Stimulated activated CD4-positive, alpha-beta T cell treated with anti-CD3 and anti-CD28 coated beads, Interleukin-4, amount 100 ng/mL, for 48 hours (primary cell): Measurements from ENCODE around the gene HPN.
A peak's percentile ranks its signal among the peaks of the same experiment; 100 is the strongest.
"Not testable (repeated sequence)": the region's sequence is repeated elsewhere in the genome, so short reads cannot be mapped to it uniquely, and the experiment has no call there.

Experiments
- DNase-seq, 2 donors: peaks; one replicate each; pipeline ENCODE4 v3.0.0-alpha.2; 2020; ENCODE audit warnings: low read depth in 2 of 2

The HPN gene

DNA sequence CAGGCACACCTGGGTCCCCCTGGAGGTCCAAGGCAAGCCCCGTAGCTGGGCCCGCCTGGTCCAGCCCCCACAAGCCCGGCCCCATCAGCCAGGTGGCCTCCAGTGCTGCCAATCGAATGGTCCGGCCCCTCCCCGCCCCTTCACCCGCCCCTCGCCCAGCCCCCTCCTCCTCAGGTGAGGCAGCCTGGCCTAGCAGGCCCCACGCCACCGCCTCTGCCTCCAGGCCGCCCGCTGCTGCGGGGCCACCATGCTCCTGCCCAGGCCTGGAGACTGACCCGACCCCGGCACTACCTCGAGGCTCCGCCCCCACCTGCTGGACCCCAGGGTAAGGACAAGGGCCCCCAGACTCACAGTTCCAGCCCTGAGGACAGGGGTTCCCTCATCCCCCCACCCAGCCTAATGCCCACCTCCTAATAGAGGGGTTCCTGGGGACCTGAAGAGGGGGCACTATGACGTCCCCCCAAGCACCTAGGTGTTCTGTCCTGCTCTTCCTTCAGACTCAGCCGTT lies at the start of gene HPN:
Gene HPN (plus strand): TSS at position 174 of the 508 bp plus-strand sequence. CDS start 786 bp downstream, outside the sequence.
- DNase-seq = no peak

DNA sequence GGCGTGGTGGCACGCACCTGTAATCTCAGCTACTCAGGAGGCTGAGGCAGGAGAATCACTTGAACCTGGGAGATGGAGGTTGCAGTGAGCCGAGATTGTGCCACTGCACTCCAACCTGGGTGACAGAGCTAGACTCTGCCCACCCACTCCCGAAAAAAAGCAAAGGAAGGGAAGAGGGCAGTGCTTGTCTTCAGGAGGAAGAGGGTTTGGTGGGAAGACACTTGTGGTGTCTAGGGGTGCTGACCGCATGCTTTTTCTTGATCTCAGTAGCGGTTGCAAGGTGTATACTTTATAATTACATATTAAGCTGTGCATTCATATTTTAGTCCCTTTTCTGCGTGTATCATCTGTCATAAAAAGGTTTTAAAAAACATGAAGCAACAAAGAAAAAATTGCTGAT lies 48.9 kb upstream of the HPN start:
- DNase-seq = not testable (repeated sequence)

DNA sequence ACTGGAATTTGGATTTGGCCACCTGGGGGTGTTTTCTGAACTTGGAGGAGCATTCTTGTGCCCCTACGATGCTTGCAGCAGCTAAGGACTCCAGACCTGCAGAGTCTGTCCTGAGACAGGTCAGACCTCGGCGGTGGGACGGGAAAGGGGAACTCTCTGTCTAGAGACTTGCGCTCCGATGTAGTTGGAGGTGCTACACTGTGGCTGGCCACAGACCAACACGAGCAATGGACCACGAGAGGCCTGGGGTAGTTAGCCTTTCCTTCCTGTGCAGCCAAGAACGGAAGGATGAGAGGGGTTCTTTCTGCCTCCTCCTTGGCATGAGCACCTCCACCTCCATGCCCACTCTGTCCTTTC lies 47.3 kb upstream of the HPN start:
- DNase-seq = no peak

DNA sequence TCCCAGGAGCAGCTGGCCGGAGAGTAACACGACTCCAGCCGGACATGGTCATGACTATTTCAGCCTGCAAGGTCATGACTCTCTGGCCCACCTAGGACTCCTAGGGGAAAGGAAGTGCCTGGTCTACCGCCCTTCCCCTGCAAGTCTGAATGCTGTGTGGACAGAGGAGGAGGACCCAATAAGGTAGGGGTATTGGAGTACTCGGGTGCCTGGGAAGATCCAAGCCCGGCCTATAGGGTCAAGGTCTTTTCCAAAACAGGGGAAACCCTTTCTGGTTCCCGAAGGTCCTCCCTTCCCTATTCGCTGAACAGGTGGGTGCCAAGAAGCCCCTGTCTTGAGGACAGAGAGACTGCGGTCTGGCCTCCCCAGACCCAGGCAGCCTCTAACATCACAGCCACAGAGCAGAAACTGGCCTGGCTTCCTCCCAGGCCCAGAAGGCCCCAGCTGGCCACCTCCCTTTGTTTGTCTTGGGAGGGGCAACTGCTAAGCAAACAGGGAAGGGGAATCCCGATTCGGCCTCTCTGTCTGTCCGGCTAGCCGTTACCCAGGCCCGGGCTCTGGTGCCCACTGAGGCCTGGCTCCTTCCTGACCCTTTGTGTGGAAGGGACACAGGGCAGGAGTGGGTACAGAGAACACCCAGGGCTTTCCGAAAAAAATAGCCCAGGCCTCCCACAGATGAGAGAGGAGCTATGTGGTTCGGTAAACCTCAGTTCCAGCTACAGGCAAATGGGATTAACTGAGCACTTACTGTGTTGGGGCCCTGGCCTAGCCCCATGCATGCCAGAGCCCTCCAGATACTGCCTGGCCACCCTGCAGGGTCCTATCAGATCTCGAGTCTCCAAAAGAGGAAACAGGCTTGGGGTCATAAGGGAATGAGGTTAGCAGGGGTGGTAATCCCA lies 46.6 kb upstream of the HPN start:
- DNase-seq = no peak

DNA sequence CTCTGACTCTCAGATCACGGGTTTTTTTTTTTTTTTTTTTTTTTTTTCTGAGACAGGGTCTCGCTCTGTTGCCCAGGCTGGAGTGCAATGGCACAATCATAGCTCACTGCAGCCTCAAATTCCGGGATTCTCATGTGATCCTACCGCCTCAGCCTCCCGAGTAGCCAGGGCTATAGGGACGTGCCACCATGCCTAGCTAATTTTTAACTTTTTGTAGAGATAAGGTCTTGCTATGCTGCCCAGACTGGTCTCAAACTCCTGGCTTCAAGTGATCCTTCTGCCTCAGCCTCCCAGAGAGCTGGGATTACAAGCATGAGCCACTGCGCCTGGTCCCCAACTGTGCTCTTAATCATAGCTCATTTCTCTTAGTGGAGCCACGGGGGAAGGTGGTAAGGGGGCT lies 46.0 kb upstream of the HPN start:
- DNase-seq = no peak

DNA sequence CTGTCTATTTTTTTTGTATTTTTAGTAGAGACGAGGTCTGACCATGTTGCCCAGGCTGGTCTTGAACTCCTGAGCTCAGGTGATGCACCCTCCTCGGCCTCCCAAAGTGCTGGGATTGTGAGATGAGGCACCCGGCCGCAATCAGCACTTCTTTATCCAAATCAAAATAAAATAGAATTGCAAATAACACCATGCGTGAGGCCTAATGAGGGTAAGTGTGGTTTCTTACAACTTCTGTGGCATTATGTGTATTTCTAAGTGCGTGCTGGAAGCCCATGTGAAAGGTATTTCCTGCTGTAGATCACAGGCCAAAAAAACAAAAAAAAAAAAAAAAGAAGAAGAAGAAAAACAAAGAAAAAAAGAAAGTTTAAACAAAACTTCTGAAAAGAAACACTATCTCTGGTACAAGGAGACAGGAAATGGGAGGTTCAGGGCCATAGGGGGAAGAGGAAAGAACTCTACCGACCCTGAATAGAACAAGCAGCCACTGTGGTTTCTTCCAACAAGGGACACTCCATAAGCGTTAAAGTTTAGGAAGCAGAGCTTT lies 44.4 kb upstream of the HPN start:
- no peak for DNase-seq

DNA sequence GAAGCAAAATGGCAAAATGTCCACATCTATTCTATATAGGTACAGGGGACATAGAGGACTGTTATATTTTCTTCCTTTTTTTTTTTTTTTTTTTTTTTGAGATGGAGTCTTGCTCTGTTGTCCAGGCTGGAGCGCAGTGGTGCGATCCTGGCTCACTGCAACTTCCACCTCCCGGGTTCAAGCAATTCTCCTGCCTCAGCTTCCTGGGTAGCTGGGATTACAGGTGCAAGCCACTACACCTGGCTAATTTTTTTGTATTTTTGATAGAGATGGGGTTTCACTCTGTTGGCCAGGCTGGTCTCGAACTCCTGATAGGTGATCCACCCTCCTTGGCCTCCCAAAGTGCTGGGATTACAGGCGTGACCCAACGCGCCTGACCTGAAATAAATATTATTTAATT lies 43.3 kb upstream of the HPN start:
- DNase-seq = not testable (repeated sequence)

DNA sequence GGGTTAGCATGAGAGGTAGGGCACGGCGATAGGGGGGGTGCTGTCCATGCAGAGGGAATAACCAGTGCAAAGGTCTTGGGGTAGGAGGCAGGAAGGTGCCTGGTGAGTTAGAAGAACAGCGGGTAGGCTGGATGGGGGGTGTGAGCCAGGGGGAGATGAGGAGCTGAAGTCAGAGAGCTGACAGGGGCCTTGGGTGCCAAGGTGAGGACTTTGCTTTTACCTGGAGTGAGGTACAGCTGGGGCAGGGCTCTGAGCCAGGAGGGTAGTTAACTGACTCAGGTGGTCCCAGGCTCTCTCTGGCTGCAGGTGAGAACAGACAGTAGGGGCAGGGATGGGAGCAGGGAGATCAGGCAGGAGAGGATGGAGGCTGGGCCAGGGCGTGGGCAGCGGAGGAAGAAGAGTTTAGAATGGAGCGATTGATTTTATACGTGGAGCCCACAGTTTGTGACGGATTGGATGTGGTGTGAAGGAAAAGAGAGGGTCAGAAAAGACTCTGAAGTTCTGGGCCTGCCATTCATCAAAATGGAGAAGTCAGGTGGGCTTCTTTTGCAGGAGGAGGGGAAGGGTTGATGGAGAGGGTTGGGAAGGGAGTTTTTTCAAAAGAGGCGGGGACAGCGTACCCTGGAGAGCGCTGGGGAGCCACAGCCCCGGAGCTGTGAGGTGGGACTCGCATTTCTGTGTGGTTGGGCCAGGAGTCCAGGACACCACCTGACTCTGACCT lies 42.6 kb upstream of the HPN start:
- DNase-seq = no peak

DNA sequence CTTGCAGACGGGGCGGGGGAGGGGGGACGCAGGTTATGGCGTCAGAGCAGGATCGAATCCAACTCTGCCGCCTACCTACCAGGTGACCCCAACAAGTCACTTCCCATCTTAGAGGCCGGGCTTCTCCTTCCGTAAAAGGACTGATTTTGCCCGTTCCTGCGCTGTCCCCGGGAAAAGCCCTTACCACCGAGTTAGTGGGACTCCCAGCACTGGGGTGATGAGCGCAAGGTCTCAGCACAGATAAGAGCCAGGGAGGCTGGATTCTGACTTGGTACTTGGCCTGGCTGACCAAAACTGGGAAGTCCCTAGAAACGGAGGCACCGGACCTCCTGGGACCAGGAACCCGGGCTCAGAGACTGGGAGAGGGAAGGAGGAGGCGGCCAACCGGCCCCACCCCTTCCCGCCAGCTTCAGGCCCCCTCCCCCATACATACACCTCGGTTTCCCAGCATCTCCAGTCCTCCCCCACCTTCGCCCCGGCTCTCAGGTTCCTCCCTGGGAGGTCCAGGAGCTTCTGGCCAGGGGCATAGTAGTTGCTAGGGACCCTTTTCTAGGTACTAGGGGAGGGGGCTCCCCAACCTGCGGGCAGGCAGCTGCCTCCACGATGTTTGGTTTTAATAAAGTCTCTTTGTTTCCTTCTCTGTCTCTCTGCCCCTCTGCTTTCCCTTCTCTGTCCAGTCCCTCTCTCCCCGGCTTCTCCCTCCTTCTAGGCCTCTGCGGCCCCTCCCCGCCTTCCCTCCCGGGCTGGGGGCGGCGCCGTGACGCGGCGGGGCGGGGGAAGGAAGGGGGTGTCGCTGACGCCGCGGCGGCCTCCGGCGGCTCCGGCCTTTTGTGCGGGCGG lies 41.8 kb upstream of the HPN start, which contains the start of gene GRAMD1A:
Gene GRAMD1A (plus strand): TSS at position 826 of the 840 bp plus-strand sequence. CDS start 156 bp downstream, outside the sequence.
- DNase-seq = peak; percentile 61 to 77

DNA sequence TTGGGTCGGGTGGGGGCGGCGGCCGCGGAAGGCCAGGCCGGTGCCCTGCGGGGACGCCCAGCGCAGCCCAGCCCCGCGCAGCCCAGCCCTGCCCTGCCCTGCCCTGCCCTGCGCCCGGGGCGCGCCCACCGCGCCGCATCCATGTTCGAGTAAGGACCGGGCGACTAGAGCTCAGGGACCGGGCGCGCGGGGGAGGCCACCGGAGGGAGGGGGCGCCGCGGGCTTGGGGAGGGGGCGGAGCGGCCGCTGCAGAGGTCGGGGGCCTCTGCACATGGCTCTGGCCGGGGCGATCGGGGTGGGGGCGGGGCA lies 41.2 kb upstream of the HPN start:
- no peak for DNase-seq

DNA sequence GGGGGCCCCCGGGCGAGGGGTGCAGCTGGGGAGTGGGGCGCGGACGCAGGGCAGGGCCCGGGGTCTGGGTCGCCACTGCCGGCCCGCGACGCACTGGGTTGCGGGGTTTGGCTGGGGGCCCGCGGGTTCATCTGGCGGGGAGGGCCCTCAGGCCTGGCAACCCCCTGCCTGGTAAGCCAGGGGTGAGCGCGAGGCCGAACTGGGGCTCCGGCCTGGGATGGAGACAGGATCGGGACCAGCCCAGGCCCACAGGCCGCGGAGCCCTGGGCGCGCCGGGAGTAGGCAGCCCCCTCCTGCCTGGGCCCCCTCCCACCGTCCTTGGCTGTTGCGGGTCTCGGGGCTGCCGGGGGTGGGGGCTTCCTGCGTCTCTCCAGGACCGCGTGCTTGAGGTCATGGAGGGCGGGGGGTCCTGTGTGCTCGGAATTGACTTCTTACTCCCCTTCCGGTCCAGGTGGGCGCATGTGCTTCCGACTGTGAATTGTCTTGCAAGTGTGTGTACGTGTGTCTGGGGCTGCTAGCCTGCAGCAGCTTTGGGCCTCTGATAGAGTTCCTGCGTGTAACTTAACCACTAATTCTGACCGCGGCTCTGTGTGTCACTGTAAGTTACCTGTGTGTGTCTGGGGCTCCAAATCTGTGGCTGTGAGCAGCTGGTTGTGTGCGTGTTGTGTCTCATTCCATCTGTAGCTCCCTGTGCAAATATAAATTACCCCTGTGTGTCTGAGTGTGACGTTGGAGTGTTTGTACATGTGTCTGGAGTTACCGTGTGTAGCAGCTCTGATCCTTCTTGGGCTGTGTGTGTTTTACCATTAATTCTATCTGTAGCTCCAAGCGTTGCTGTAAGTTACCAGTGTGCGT lies 40.6 kb upstream of the HPN start:
- peak in 1 of 2 donors; percentile 52 for DNase-seq

DNA sequence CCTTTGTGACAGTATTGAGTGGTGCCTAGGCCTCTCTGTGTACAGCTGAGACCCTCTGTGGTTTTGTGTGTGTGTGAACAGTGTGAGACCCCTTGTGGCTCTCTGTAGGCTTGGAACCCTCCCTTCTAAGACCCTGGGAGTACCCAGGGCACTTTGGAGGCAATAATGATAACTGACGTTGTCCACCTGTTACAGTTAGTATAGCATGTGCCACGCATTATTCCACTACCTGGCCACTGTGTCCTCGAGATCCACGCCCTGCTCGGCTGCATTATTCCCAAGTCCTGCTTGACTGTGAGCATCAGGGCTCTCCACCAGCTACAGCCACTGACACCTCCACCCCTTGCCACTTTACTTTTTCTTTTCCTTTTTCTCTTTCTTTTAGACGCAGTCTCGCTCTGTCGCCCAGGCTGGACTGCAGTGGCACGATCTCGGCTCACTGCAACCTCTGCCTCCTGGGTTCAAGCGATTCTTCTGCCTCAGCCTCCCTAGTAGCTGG lies 39.4 kb upstream of the HPN start:
- no peak for DNase-seq

DNA sequence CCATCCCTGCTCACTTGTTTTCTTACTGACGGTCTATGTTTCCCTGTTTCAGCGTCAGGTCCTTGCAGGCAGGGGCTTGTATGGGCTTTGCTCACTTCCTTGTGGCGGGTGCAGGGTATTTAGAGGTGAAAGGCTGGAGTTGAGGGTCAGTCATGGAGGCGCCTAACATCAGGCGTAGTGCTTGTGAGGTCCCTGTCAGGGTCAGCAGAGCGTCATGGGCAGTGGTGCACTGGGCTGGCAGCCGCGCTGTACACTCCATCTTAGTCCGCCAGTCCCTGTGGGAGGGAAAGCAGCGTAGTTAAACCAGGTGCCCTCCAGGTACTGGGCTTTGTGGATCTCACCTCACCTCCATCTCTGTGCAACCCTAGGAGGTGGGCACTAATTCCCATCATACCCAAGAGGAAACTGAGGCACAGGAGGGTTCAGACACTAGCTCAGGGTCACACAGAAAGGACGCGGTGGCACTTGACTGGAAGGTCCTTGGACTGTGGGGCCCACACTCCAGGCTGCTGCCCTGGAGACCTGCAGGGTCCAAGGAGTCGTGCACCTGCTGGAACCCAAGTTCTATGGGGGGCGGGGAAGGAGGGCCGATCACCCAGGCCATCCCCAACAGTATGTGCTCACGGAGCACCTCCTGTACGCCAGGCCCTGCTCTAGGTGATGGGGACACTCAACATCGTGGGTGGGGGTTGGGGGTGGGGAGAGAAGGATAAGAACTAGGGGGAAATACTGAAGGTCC lies 36.8 kb upstream of the HPN start:
- no peak for DNase-seq

DNA sequence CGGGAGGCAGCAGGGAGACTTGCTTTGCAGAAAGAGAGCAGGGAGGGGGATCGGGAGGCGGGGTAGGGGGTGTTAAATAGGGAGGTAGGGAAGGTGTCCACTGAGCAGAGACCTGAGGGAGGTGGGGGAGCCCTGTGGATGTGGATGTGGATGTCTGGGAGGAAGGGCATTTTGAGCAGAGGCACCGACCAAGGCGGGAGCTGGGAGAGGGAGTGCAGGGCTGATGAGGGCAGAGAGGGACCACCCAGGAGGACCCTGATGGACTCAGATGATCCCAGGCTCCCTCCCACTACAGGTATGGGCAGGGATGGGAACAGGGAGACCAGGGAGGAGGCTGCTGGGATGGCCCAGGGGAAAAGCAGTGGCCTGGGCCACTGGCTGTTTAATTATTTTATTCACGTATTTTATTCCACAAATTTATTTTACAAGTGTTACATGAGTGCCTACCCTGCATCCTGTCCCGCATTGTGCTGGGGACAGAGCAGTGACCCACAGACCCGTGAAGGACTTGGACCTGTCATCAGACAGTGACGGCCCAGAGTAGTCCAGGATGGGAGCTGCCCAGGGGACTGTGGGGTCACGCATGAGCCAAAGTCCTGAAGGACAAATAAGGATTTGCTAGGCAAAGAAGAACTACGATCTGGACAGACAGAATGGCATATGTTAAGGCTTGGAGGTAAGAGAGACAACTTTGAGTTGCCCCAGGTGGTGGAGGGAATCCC lies 36.1 kb upstream of the HPN start:
- DNase-seq = no peak

DNA sequence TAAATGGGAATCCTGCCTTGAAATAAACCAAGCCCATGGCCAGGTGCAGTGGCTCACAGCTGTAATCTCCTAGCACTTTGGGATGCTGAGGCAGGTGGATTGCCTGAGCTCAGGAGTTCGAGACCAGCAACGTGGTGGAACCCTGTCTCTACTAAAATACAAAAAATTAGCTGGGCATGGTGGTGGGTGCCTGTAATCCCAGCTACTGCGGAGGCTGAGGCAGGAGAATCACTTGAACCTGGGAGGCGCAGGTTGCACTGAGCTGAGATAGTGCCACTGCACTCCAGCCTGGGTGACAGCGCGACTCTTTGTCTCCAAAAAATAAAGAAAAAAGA lies 35.5 kb upstream of the HPN start:
- DNase-seq = not testable (repeated sequence)

DNA sequence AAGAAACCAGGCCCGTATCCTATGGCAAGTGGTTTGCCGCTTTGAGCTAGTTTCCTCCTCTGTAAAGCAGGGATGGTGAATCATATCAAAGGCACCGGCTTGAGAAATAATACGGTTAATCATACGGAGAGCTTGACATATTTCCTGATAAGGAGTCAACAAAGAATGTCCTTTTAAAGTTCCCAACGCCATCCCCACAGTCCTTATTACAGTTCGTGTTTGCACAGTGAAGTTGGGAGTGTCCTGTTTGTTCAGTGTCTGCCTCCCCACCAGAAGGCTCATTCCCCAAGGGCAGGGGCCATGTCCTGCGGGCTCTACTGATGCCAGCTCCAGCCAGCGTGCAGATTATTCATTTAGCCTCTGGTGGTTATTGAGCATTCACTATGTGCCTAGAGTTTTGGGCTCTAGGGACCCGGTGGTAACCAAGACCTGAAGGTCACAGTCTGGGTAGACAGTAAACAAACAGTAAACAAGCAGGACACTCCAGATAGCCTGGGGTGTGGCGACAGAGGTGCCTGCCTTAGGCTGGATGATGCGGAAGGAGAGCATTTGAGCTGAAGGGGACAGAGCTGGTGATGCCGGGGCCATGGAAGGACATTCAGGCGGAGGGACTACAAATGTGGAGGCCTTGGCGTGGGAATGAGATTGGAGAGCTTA lies 35.1 kb upstream of the HPN start:
- no peak for DNase-seq

DNA sequence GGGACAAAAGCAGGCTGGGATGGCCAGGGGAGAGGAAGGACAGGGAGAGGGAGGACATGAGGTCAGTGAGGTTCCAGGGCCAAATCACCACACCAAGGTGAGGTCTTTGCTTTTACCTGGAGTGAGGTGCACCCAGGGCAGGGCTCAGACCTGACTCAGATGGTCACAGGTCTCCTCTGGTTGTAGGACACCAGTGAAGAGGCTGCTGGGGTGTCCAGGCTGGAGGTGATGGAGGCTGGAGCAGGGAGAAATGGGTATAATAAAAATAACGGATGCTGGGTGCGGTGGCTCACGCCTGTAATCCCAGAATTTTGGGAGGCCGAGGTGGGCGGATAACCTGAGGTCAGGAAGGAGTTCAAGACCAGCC lies 34.5 kb upstream of the HPN start:
- DNase-seq = no peak

DNA sequence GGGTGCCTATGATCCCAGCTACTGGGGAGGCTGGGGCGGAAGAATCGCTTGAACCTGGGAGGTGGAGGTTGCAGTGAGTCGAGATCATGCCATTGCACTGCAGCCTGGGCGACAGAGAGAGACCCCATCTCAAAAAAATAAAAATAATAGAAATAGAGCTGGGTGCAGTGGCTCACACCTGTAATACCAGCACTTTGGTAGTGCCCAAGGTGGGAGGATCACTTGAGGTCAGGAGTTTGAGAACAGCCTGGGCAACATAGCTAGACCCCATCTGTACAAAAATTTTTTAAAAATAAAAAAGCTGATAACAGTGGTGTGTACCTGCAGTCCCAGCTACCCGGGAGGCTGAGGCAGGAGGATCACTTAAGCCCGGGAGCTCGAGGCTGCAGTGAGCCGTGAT lies 34.1 kb upstream of the HPN start:
- not testable (repeated sequence) for DNase-seq

DNA sequence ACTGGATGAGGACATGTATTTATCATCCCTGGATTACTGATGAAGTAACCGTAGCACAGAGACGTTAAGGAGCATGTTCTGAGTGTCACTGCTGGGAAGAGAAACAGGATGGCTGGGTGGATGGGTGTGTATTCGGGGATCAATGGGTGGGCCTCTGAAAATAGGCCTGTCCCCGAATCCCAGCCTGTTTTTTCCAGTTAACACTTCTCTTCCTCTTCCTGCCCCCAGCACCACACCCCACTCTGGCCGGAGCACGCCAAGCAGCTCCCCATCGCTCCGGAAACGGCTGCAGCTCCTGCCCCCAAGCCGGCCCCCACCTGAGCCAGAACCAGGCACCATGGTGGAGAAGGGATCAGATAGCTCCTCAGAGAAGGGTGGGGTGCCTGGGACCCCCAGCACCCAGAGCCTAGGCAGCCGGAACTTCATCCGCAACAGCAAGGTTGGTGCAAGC lies 32.6 kb upstream of the HPN start:
- DNase-seq = no peak
